Hepatocyte (in vitro differentiated cells): ENCODE data around the gene ASIP. TPM values are rescaled to one million over a fixed set of nuclear protein-coding genes. Genes with fewer than 3 reads are reported as not detected.
A peak's percentile ranks its signal among the peaks of the same experiment; 100 is the strongest.
"Not testable (repeated sequence)": the region's sequence is repeated elsewhere in the genome, so short reads cannot be mapped to it uniquely, and the experiment has no call there.

Experiments
- DNase-seq: peaks from one replicate; pipeline ENCODE4 v3.0.0-alpha.2; 2016; ENCODE audit warnings: low spot score
- H2AFZ ChIP-seq: fragments of 200-600 bp; sonication (generic); 2 replicates; pipeline ENCODE4 v1.6.0; 2016; ENCODE audit warnings: antibody characterized with exemption, mild to moderate bottlenecking
- H3K27ac ChIP-seq: fragments of 200-600 bp; sonication (generic); 2 replicates; pipeline ENCODE4 v1.5.1; 2016; ENCODE audit warnings: mild to moderate bottlenecking
- H3K27me3 ChIP-seq: fragments of 200-600 bp; sonication (generic); 2 replicates; pipeline ENCODE4 v1.6.1; 2016
- H3K36me3 ChIP-seq: fragments of 200-600 bp; sonication (generic); replicated peaks from 2 replicates; pipeline ENCODE4 v1.5.1; 2016; ENCODE audit warnings: low read depth; ENCODE audit not compliant: insufficient read depth
- H3K4me1 ChIP-seq: fragments of 200-600 bp; sonication (generic); 2 replicates; pipeline ENCODE4 v1.5.1; 2016; ENCODE audit warnings: mild to moderate bottlenecking, moderate library complexity; ENCODE audit not compliant: insufficient read depth
- H3K4me2 ChIP-seq: fragments of 200-600 bp; sonication (generic); 2 replicates; pipeline ENCODE4 v1.6.0; 2016
- H3K4me3 ChIP-seq: fragments of 200-600 bp; sonication (generic); 2 replicates; pipeline ENCODE4 v1.5.1; 2016; ENCODE audit warnings: mild to moderate bottlenecking
- H3K79me2 ChIP-seq: fragments of 200-600 bp; sonication (generic); 2 replicates; pipeline ENCODE4 v1.6.0; 2017; ENCODE audit warnings: mild to moderate bottlenecking
- H3K9me2 ChIP-seq: fragments of 200-600 bp; sonication (generic); replicated peaks from 2 replicates; pipeline ENCODE4 v1.6.0; 2017; ENCODE audit warnings: mild to moderate bottlenecking; ENCODE audit not compliant: insufficient read depth
- H3K9me3 ChIP-seq: fragments of 200-600 bp; sonication (generic); 2 replicates; pipeline ENCODE4 v1.5.1; 2016; ENCODE audit warnings: low read depth, mild to moderate bottlenecking
- H4K20me1 ChIP-seq: fragments of 200-600 bp; sonication (generic); 2 replicates; pipeline ENCODE4 v1.6.0; 2016; ENCODE audit warnings: mild to moderate bottlenecking; ENCODE audit not compliant: insufficient read depth, poor library complexity, severe bottlenecking
- EZH2 ChIP-seq: fragments of 200-600 bp; sonication (generic); IDR thresholded peaks from 2 replicates; pipeline ENCODE4 v1.6.1; 2016; ENCODE audit warnings: antibody characterized with exemption, mild to moderate bottlenecking, borderline replicate concordance
- EZH2phosphoT487 ChIP-seq: fragments of 200-600 bp; sonication (generic); IDR thresholded peaks from one replicate; pipeline ENCODE4 v1.6.1; 2018; ENCODE audit warnings: antibody characterized with exemption, mild to moderate bottlenecking, low read depth, moderate library complexity; ENCODE audit not compliant: unreplicated experiment, severe bottlenecking
- WGBS: methylation state at CpG from one replicate; pipeline ENCODE4 v1.1.6; 2016; ENCODE audit warnings: low lambda C conversion rate; ENCODE audit errors: missing lambda C conversion rate; 5-methylcytosine and 5-hydroxymethylcytosine counted together
- polyA plus RNA-seq: library from polyadenylated mRNA; unstranded; fragments of >200 nt; fragmentation: Nextera tagmentation; extraction: Ambion mirVana; gene quantifications from 2 replicates; pipeline ENCODE4 v1.2.1, GENCODE V29; 2016
- total RNA-seq: library from RNA; depleted of rRNA; stranded (reverse); fragments of >200 nt; gene quantifications from 2 replicates; pipeline ENCODE4 v1.2.3, GENCODE V29; 2014
- TF ChIP-seq, protein P1 (sequence below): fragments of 200-600 bp; sonication (generic); IDR thresholded peaks from 2 replicates; pipeline ENCODE4 v1.5.1; 2016; ENCODE audit warnings: antibody characterized with exemption, mild to moderate bottlenecking; ENCODE audit not compliant: poor library complexity

ASIP gene
- total and polyA plus RNA-seq, 2 experiments from 2014 or later, result 3.3 TPM; not detected in 1

GRCh38 chr20:34216382-34216742, 24.9 kb upstream of the ASIP start:
- Histone ChIP-seq H3K36me3 (no peaks in the 10 kb centered on the region), H3K27ac (peak overlapping the region; percentile 52), H2AFZ (peak overlapping the region; percentile 43), H3K79me2 (no peaks in the 10 kb centered on the region), H3K4me3 (no peak overlapping the region), H3K4me2 (peak overlapping the region; percentile 78), H4K20me1 (no peaks in the 10 kb centered on the region), H3K9me2 (no peaks in the 10 kb centered on the region), H3K27me3 (no peaks in the 10 kb centered on the region), H3K9me3 (peaks cover 10% of the 10 kb centered on the region), H3K4me1 (peaks cover 5% of the 10 kb centered on the region)
- WGBS, result 12% methylated on average over 2 of the region's 2 CpGs
- no peak for DNase-seq
- TF ChIP-seq EZH2 (no peak), EZH2phosphoT487 (no peak)
- TF ChIP-seq, protein P1, sequence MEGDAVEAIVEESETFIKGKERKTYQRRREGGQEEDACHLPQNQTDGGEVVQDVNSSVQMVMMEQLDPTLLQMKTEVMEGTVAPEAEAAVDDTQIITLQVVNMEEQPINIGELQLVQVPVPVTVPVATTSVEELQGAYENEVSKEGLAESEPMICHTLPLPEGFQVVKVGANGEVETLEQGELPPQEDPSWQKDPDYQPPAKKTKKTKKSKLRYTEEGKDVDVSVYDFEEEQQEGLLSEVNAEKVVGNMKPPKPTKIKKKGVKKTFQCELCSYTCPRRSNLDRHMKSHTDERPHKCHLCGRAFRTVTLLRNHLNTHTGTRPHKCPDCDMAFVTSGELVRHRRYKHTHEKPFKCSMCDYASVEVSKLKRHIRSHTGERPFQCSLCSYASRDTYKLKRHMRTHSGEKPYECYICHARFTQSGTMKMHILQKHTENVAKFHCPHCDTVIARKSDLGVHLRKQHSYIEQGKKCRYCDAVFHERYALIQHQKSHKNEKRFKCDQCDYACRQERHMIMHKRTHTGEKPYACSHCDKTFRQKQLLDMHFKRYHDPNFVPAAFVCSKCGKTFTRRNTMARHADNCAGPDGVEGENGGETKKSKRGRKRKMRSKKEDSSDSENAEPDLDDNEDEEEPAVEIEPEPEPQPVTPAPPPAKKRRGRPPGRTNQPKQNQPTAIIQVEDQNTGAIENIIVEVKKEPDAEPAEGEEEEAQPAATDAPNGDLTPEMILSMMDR, result no peak

DNA sequence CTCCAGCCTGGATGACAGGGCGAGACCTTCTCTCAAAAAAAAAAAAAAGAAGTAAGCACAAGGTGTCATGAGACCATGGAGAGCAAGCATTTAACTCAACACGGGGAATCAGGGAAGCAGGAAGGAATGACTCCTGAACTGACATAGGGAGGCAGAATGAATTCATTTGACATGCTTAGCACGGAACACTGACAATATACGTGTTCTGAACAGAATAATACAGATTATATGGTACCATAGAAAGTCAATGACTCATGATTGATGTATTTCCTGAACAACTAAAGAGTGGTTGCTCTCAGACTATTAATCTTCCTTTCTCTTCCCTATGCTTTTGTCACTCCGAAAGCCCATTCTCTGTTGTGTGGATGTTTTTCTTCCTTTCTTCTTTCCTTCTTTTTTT, 20.7 kb upstream of the ASIP start:
- no peak for DNase-seq
- Histone ChIP-seq H3K4me2 (no peak overlapping the region), H4K20me1 (no peaks in the 10 kb centered on the region), H3K9me2 (no peaks in the 10 kb centered on the region), H3K27me3 (no peaks in the 10 kb centered on the region), H3K79me2 (no peaks in the 10 kb centered on the region), H2AFZ (no peak overlapping the region), H3K4me3 (no peak overlapping the region), H3K36me3 (no peaks in the 10 kb centered on the region), H3K4me1 (peaks cover 4% of the 10 kb centered on the region), H3K27ac (no peak overlapping the region), H3K9me3 (no peaks in the 10 kb centered on the region)
- WGBS, result 87% methylated on average over 5 of the region's 5 CpGs
- TF ChIP-seq, protein P1, result no peak

DNA sequence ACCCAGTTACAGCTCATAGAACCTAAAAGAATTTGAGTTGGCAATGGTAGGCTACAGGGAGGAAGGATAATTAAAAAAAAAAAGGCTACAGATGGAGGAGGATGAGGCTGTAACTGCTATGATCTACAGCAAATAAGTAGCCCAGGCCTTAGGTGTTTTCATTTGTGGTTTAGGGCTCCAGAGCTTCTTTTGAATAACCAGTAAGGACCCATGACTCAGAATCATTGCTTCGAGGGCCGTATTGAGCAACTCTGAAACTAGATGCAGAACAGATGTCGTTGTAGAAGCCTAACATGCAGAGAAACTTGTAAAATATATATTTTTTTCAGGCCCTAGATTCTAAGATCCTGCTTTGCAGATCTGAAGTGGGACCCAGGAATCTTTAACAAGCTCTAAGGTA, 19.0 kb upstream of the ASIP start:
- Histone ChIP-seq H3K9me3 (no peaks in the 10 kb centered on the region), H2AFZ (no peak overlapping the region), H3K79me2 (no peaks in the 10 kb centered on the region), H3K4me2 (no peak overlapping the region), H3K27ac (no peak overlapping the region), H3K9me2 (no peaks in the 10 kb centered on the region), H3K27me3 (no peaks in the 10 kb centered on the region), H3K4me3 (no peak overlapping the region), H3K36me3 (no peaks in the 10 kb centered on the region), H4K20me1 (no peaks in the 10 kb centered on the region), H3K4me1 (peaks cover 3% of the 10 kb centered on the region)
- WGBS, result 53% methylated on average over 3 of the region's 3 CpGs
- peak; percentile 31 for DNase-seq
- TF ChIP-seq EZH2 (no peak), EZH2phosphoT487 (no peak)
- TF ChIP-seq, protein P1, result no peak

DNA sequence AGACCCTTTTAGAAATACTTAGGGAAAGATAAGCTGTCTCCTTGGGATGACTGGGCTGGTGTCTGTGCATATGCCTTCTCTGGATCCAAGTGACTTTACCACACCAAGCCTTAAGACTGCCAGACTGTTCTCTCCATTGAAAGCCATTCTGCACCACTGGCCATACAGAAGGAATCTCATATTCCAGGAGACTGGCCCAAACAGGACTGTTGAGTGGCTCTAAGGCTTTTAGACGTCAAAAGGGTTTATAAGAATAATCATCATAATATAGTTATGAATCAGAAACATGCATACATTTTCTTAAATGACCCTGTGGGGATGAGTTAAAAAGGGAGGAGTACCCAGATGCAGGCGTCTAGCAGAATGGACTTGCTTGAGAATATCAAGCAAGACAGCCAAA, 17.0 kb upstream of the ASIP start:
- not testable (repeated sequence) for H3K27me3 ChIP-seq, H3K4me2 ChIP-seq, DNase-seq, H4K20me1 ChIP-seq, H3K79me2 ChIP-seq, H3K4me3 ChIP-seq, H3K4me1 ChIP-seq, H3K9me2 ChIP-seq, H3K27ac ChIP-seq, H3K36me3 ChIP-seq, H2AFZ ChIP-seq, H3K9me3 ChIP-seq
- 93% methylated on average over 1 of the region's 2 CpGs for WGBS
